ENCODE measurements around the gene ETFBKMT.
"Not testable (repeated sequence)": the region's sequence is repeated elsewhere in the genome, so short reads cannot be mapped to it uniquely, and the experiment has no call there.

Gene ETFBKMT

DNA sequence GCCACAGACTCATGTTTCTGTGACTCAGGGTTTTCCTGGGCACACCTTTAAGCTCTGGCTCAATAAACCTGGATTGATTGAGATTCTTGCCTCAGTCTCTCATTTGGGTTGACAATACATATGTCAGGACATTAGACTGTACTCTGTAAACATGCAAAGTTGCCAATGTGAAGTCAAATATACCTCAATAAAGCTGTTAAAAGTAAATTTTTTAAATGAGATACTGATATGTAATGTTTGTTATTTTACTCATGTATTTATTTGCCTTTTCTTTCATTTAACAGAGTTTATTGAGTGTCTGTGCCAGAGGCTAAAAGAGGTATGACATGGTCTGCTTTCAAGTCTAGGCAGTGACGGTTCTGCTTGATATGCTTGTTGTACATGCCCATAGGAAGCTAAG, 3.7 kb upstream of the ETFBKMT start:
- no peak for DNase-seq (ENCODE audit: low spot score)

DNA sequence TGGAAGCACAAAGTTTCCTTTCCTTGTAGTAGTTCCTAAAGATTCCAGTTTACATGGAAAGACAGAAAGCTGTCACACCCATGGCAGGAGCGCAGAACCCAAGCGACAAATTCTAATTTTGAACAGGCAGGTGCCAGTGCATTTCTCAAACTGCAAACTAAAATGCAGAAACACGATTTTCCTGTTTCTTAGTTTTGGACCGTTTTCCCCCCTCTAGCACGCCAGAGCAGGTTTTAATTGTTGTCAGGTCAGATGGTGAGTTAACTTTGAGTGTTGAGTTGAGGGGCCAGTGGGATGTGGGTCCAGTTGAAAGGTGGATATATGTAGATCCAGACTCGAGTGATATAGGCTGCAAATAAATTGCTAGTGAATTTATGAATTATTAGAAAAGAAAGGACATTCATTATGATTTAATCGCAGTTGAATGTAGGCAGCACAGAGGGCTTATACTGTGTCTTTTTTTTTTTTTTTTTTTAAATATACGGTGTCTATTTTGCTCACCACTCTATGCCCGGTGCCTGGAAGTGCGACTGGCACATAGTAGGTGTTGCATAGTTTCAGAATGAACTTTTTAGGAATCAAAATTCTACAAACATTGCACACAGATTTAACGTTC, 909 bp upstream of the ETFBKMT start:
- peak; percentile 5 for DNase-seq (ENCODE audit: low spot score)

DNA sequence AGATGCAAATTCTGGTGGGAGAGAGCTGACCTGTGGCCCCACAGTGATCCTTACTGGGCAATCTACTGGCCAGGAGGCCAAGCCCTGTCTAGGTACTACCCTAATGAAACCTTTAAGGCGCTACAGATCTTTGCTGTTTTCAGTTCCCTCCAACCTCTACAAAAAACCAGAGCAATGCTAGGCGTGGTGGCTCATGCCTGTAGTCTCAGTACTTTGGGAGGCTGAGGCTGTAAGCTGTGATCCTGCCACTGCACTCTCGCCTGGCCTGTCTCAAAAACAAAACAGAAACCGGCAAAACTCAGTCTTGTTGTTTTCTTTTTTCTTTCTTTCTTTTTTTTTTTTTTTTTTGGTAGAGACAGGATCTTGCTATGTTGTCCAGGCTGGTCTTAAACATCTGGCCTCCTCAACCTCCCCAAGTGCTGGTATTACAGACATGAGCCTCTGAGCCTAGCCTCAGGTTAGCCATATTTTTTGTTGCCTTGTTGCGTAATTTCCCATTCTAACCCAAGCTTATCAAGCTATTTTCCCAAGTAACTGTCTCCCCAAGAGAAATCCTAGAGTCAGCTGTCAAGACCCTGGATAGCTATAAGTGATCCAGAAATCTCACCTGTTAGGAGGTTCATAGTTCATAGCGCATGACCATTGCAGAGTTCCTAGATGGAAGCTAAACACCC, 2.8 kb downstream of the ETFBKMT start:
- DNase-seq (ENCODE audit: low spot score) = no peak

DNA sequence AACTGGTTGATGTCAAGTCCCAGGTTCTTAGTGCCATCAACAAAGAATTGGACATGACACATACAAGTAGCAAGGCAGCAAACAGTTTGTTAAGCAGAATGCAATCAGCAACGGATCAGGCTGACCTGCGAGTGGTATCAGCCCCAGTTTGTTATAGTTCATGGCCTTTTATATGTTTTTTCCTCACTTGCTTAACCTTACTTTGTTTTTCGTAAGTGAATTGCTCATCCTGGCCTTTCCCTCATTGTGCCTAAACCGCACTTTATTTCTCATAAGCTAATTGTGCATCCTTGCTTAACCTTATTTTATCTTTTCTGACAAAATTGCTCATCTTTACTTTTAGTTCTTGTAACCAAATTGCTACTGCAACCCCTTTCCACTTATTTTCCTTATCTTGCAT, 4.1 kb downstream of the ETFBKMT start:
- no peak for DNase-seq (ENCODE audit: low spot score)

DNA sequence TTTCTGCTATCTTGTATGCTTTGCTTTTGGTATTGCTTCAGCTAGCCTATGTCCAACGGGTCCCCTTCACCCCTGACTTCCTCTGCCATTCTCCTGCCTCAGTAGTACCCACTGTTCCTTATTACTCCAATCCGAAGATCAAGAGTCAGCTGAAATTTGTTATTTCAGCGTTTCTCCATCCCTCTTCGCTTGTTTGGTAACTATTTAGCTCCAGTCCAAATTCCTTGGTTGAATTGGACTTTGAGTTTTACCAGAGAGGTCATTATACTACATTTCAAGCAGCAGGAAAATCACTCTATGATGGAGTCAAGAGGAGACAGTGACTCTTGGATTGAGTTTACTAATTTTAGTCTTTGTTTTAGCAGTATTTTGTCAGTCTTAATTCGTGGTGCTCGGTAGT, 4.5 kb downstream of the ETFBKMT start:
- no peak for DNase-seq (ENCODE audit: low spot score)

DNA sequence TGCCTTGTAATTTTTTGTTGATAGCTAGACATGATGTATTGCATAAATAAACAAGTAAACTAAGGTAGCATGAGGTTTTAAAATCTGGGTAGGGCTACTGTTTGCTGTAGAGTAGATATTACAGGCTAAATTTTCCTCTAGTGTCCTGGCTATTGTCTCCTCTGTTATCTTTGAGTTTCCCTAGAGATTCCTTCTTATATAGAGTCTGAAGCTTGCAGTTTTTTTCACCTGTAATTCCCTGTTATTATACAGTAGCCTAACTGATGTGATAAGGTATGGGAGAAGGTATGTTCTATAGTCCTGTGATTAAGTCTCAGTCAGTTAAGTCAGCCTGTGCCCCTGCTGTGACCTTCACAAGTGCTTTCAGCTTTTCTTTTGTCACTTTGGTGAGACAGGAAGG, 9.5 kb downstream of the ETFBKMT start:
- no peak for DNase-seq (ENCODE audit: low spot score)

DNA sequence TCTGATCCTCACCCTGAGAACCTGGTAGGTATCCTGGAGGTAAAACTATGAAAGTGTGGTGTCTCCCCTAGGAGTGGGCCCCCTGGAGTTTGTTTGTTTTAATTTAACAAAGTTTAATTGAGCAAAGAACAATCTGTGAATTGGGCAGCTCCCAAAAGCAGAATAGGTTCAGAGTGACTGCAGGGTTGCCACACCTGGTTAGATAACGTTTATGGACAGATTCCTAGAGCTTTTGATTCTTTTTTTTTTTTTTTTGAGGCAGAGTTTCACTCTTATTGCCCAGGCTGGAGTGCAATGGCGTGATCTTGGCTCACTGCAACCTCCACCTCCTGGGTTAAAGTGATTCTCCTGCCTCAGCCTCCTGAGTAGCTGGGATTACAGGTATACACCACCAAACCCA, 10.1 kb downstream of the ETFBKMT start:
- DNase-seq (ENCODE audit: low spot score) = not testable (repeated sequence)

DNA sequence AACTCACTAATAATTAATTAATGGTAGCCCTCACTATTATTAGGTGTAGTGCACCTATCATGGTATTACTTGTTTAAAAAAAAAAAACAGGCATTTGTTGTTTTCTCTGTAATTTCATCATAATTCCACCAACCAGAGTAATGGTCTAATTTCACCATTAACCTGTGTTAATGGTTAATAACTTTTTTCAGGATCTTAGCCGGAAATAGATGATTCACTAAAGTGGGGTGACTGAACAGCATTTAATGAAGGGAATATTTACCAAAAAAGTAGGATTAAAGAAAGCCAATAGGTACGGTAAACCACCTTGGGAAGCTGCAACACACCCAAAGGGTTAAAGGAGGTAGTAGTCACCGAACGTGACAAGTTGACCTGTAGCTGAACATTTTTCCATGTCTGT, 13.0 kb downstream of the ETFBKMT start:
- no peak for DNase-seq (ENCODE audit: low spot score)

DNA sequence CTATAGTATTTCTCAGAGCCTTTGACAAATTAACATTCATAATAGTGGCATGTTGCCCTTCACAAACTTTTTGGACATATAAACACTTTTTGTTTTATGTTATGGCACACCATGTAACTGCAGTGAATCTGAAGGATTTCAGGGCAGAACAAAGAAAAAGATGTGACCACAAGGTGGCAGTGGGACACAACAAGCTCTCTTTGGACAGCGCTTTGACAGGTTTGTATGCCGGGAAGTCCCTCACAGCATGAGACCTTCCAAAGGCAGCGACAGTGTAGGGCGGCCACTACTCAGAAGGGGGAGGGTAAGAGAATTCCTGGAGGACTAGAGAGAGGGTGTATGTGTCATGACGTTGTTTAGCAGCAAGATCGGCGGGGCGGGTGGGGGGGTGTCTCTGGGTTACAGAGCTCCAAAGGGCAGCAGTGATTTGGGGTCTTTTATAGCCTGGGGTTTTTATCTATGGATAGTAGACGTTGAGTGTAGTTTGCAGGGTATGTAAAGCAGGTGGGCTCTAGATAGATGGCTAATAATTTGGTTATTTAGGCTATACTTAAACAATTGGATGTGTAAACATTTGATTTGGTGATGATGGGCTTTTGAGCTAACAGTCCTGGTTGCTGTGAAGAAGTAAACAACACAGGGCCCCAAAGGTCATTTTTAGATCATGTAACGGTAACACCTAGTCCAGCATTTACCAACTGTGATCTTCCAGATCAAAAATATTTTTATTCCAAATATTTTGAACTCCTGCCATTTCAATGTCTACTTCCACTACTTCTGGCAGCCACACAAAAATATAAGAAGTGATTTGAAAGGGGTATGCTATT, 22.9 kb downstream of the ETFBKMT start:
- peak; percentile 57 for DNase-seq (ENCODE audit: low spot score)

DNA sequence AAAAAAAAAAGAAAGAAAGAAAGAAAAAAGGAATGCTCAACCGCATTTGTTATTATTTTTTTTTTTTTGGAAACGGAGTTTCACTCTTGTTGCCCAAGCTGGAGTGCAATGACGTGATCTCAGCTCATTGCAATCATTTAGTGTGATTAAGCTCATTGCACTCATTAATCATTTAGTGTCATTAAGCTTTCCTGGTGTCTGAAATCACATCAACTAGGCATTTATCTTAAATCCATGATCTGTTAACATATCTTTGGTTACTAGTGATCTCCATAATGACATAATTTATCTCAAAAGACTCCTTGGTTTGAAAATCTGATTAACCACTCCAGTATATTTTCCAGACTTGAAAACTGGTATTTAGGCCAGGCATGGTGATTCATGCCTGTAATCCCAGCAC, 26.3 kb downstream of the ETFBKMT start:
- no peak for DNase-seq (ENCODE audit: low spot score)

DNA sequence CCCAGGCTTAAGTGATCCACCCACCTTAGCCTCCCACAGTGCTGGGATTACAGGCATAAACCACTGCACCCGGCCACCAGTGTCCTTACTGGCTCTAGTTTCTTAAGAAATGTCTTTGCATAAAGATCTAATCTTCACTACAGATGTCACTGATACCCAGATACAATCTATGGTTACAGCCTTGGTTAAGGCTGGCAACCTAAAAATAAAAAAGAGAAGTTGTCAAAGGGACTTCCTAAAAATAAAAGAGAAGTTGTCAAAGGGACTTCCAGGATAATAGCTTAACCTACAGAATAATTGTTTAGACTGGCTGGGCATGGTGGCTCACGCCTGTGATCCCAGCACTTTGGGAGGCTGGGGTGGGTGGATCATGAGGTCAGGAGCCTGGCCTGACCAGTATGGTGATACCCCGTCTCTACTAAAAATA, 27.6 kb downstream of the ETFBKMT start:
- no peak for DNase-seq (ENCODE audit: low spot score)

DNA sequence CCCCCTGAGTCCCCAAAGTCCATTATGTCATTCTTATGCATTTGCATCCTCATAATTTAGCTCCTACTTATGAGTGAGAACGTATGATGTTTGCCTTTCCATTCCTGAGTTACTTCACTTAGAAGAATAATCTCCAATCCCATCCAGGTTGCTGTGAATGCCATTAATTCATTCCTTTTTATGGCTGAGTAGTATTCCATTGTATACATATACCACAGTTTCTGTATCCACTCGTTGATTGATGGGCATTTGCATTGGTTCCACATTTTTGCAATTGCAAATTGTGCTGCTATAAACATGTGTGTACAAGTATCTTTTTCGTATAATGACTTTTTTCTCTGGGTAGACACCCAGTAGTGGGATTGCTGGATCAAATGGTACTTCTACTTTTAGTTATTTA, 30.4 kb downstream of the ETFBKMT start:
- not testable (repeated sequence) for DNase-seq (ENCODE audit: low spot score)

DNA sequence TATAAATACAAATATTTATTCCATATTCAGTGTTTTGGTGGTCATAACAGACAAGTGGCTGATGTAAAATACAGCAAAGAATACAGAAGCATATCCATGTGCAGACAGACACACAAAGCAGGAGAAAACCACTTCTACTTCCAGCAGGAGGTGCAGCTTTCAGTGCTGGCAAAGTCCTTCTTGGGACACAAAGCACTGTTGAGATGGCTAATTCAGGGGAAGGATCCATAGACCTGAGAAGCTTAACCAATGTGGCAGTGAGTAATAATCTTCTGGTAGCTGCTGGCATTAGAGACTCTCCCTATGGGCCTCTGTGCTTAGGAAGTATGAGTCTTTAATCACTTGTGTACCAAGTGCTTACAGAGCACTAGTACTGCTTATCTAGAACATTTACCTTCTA, 42.6 kb downstream of the ETFBKMT start:
- DNase-seq (ENCODE audit: low spot score) = peak; percentile 17

DNA sequence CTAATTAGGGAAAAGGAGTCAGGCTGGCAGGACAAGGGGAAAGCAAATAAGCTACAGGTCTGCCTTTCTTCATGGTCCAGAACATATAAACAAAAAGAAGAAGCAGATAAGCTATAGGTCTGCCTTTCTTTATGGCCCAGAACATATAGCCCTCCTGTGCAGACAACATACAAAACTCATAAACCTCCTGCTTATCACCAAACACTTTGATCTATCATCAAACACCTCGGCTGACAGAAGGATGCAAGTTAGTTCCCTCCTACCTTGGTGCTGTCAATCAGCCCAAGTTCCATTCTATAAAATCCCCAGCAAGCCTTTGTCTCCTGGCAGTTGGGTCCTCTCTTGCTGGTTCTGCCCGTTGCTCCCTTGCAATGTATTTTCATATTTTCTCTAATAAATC, 46.1 kb downstream of the ETFBKMT start:
- DNase-seq (ENCODE audit: low spot score) = no peak

DNA sequence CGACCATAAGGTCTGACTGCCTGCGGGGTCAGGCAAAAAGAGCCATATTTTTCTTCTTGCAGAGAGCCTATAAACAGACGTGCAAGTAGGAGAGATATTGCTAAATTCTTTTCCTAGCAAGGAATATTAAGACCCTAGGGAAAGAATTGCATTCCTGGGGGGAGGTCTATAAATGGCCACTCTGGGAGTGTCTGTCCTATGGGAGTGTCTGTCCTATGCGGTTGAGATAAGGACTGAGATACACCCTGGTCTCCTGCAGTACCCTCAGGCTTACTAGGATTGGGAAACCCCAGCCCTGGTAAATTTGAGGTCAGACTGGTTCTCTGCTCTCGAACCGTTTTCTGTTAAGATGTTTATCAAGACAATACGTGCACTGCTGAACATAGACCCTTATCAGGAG, 48.6 kb downstream of the ETFBKMT start:
- not testable (repeated sequence) for DNase-seq (ENCODE audit: low spot score)

DNA sequence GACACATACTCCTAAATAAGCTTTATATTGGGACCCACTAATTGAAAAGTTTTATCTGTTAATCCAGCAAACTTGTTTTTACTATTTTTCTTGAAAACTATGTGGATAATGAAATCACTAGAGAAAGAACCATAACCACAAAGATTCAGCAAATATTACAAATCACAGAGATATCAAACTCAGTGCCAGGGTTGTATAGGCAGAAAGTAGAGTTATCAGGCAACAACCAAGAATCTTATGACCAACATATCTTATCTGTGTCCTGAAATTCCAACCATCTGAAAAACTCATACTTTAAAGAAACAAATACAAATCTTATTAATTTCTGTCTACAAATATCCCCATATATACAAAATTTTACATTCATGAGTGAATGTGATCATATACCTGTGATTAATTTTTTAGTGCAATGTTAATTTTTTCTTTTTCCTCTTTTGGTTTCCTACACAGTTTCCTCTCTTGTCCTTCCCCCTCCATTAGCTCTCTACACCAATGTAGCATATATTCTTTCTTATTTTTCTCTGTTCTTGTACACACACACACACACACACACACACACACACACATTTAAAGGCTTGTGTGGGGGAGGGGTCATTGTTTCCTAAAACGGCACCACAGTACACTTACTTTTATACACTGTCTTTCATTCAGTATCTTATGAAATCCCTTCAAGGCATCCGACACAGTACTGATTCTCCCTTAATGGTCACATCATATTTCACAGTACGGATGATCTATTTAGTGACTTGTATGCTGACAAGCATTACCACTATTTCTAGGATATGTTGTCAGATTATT, 50.7 kb downstream of the ETFBKMT start:
- no peak for DNase-seq (ENCODE audit: low spot score)

DNA sequence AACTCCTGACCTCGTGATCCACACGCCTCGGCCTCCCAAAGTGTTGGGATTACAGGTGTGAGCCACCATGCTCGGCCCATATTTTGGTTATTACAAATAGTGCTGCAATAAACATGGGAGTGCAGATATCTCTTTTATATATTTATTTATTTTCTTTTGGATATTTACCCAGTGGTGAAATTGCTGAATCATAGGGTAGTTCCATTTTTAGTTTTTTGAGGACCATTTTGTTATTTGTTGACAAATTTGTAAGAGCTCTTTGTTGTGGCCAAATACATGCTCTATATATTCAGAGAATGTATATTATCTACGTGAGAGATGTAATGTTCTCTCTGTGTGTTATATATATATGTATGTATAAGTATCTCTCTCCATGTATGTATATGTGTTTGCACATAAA, 53.4 kb downstream of the ETFBKMT start:
- DNase-seq (ENCODE audit: low spot score) = no peak

DNA sequence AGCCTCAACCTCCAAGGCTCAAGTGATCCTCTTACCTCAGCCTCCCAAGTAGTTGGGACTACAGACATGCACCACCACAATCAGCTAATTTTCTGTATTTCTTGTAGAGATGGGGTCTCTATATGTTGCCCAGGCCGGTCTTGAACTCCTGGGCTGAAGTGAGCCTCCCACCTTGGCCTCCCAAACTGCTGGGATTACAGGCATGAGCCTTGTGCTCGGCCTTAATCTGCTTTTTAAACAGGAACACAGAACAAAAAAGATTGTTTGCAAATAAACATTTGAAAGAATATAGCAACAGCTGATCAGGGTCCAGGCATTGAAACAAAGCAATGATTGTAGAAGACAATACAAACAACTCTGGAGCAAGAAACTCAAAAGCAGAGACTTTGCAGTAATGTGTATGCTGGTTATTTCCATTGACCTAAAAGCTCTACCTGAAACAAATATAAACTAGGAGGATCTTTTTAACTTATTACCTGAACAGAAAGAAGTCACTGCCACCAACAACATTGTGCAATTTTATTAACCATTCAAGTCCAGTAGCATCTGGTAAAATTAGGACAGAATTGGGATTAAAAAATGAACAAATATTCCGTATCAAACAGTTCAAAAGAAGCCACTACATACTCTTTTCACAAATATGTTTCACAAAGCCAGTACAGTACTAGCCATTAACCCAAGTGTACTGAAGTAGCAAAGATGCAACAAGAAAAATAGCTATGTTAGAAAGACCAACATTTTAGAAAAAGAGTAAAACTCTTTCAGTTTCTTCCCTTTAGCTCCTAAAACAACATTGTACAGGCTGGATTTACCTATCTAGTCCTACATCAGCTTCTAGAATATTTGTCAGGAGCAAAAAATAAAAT, 55.2 kb downstream of the ETFBKMT start:
- DNase-seq (ENCODE audit: low spot score) = no peak

DNA sequence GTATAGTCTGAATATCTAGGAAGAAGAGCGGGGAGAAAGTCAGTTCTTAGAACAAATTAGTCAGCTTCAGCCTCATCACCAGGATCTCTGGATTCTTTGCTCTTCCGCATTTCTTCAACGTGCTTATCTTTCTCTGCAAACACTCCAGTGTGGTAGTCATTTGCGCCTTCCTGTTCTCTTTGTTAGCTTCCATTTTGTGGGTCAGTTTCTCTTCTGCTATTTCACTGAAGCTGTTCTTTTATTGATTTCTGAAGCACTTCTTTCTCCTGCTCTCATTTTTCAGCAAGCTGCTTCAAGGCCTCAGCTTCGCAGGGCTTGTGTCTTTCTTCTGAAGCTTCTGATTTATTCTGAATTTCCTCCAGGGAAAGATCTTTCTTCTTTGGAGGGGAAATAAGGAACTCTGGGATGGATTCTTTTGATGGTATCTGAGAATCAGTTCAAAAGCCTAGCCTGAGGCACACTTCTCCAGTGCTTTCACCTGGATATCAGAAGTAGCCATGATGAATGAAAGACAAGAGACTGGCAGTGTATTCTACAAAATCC, 55.9 kb downstream of the ETFBKMT start:
- no peak for DNase-seq (ENCODE audit: low spot score)

DNA sequence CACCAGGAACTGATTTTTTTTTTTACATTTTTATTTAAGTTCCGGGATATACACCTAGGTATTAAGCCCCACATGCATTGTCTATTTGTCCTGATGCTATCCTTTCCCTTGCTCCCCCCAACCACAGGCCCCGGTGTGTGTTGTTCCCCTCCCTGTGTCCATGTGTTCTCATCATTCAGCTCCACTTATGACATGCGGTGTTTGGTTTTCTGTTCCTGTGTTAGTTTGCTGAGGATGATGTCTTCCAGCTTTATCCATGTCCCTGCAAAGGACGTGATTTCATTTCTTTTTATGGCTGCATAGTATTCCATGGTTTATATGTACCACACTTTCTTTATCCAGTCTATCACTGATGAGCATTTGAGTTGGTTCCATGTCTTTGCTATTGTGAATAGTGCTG, 57.5 kb downstream of the ETFBKMT start:
- DNase-seq (ENCODE audit: low spot score) = not testable (repeated sequence)
